K562 (cell line): Measurements from ENCODE around the gene NAPA. TPM values are rescaled to one million over a fixed set of nuclear protein-coding genes. Genes with fewer than 3 reads are reported as not detected.

Experiments
- KDM4B ChIP-seq, 2 experiments: fragments of 450-650 bp in 1 of 2; sonication (generic) in 1 of 2; IDR thresholded peaks; 2 replicates each; pipeline ENCODE4 v1.6.1; 2016 to 2017; ENCODE audit warnings: borderline replicate concordance in 2 of 2, antibody characterized with exemption in 1 of 2, low read depth in 1 of 2, mild to moderate bottlenecking in 1 of 2
- MBD2 ChIP-seq: sonication (generic); IDR thresholded peaks from 2 replicates; pipeline ENCODE4 v1.6.1; 2016; ENCODE audit warnings: low read depth, borderline replicate concordance
- ZNF354B ChIP-seq: fragments of 250-450 bp; sonication (Bioruptor Pico); IDR thresholded peaks from 2 replicates; pipeline ENCODE4 v1.4.0; 2020
- ZNF41 ChIP-seq: fragments of 250-450 bp; sonication (Bioruptor Pico); conservative IDR thresholded peaks from 2 replicates; pipeline ENCODE4 v1.4.0; 2020; ENCODE audit warnings: mild to moderate bottlenecking
- polyA plus RNA-seq, 8 experiments: library from polyadenylated mRNA; depleted of rRNA in 4 of 8; stranded (reverse) in 5 of 8; unstranded in 3 of 8; fragments of >200 nt; fragmentation: Nextera tagmentation in 2 of 8; fragmentation: Illumina TruSeq in 1 of 8; extraction: Ambion mirVana in 2 of 8; extraction: Trizol in 1 of 8; gene quantifications; 2 replicates each; pipeline versions ENCODE4 v1.2.1 to v1.2.3, GENCODE V29; 2011 to 2014; ENCODE audit warnings: inconsistent platforms in 1 of 8, missing spikeins in 1 of 8
- total RNA-seq, 7 experiments: library from RNA; depleted of rRNA in 6 of 7; stranded (reverse); fragments of >200 nt in 6 of 7; fragmentation: Illumina TruSeq in 2 of 7; extraction: Trizol in 2 of 7; gene quantifications; 2 replicates each; pipeline versions ENCODE4 v1.2.1 to v1.2.3, GENCODE V29; 2011 to 2021; ENCODE audit warnings: low replicate concordance in 1 of 7
- TF ChIP-seq, protein P1 (sequence below): fragments of 450-650 bp; IDR thresholded peaks from 2 replicates; pipeline ENCODE4 v1.6.1; 2018; ENCODE audit not compliant: partially characterized antibody
- TF ChIP-seq, protein P2 (sequence below): fragments of 250-450 bp; sonication (Bioruptor Pico); IDR thresholded peaks from 2 replicates; pipeline ENCODE4 v1.8.0; 2021; ENCODE audit warnings: mild to moderate bottlenecking, moderate library complexity

NAPA gene
- total and polyA plus RNA-seq, 9 of the 15 experiments (the other 6 are each of a cell fraction or from before 2014, with no cell fraction given) = 5.4 to 98.6 (median 77.5) TPM

GRCh38 chr19:47483800-47484690 lies 30.8 kb downstream of the NAPA start, which contains the start of gene KPTN (continued):
- TF ChIP-seq, protein P1, sequence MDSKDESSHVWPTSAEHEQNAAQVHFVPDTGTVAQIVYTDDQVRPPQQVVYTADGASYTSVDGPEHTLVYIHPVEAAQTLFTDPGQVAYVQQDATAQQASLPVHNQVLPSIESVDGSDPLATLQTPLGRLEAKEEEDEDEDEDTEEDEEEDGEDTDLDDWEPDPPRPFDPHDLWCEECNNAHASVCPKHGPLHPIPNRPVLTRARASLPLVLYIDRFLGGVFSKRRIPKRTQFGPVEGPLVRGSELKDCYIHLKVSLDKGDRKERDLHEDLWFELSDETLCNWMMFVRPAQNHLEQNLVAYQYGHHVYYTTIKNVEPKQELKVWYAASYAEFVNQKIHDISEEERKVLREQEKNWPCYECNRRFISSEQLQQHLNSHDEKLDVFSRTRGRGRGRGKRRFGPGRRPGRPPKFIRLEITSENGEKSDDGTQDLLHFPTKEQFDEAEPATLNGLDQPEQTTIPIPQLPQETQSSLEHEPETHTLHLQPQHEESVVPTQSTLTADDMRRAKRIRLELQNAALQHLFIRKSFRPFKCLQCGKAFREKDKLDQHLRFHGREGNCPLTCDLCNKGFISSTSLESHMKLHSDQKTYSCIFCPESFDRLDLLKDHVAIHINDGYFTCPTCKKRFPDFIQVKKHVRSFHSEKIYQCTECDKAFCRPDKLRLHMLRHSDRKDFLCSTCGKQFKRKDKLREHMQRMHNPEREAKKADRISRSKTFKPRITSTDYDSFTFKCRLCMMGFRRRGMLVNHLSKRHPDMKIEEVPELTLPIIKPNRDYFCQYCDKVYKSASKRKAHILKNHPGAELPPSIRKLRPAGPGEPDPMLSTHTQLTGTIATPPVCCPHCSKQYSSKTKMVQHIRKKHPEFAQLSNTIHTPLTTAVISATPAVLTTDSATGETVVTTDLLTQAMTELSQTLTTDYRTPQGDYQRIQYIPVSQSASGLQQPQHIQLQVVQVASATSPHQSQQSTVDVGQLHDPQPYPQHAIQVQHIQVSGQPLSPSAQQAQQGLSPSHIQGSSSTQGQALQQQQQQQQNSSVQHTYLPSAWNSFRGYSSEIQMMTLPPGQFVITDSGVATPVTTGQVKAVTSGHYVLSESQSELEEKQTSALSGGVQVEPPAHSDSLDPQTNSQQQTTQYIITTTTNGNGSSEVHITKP = peak; percentile 33
- no peak for TF ChIP-seq ZNF354B (CRISPR knock-in tag)
- peak; percentile 81; the same call in 1 of the 2 replicates for TF ChIP-seq MBD2
- TF ChIP-seq, protein P2, sequence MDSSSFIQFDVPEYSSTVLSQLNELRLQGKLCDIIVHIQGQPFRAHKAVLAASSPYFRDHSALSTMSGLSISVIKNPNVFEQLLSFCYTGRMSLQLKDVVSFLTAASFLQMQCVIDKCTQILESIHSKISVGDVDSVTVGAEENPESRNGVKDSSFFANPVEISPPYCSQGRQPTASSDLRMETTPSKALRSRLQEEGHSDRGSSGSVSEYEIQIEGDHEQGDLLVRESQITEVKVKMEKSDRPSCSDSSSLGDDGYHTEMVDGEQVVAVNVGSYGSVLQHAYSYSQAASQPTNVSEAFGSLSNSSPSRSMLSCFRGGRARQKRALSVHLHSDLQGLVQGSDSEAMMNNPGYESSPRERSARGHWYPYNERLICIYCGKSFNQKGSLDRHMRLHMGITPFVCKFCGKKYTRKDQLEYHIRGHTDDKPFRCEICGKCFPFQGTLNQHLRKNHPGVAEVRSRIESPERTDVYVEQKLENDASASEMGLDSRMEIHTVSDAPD (CRISPR knock-in tag) = no peak
- no peak for TF ChIP-seq ZNF41 (CRISPR knock-in tag)
- no peak; a peak in 1 of 4 replicates for TF ChIP-seq KDM4B (IDR thresholded peaks at IDR 0.05; ENCODE audit: borderline replicate concordance in 2 of 2, low read depth in 1 of 2)
